Heart right ventricle (tissue), 16 donors: ENCODE data around the gene KSR2. TPM values are rescaled to one million over a fixed set of nuclear protein-coding genes. Genes with fewer than 3 reads are reported as not detected.
"Not testable (repeated sequence)": the region's sequence is repeated elsewhere in the genome, so short reads cannot be mapped to it uniquely, and the experiment has no call there.

Experiments
- ATAC-seq, 8 donors: fragments of 200-7000 bp; cut with Tn5 transposase; one replicate each; pipeline ENCODE4 v1.9.1; 2020; ENCODE audit warnings: mild to moderate bottlenecking in 8 of 8, moderate library complexity in 8 of 8, moderate number of reproducible peaks in 1 of 8
- DNase-seq, 2 donors: peaks; one replicate each; pipeline ENCODE4 v3.0.0-alpha.2; 2020
- H3K27ac ChIP-seq, 10 donors: fragments of 200-600 bp; sonication (generic) in 2 of 10; one replicate each; pipeline versions ENCODE4 v1.5.0 to v1.8.0; 2020 to 2022; ENCODE audit warnings: mild to moderate bottlenecking in 3 of 10
- H3K27me3 ChIP-seq, 7 donors: fragments of 200-600 bp; one replicate each; pipeline ENCODE4 v1.8.0; 2021 to 2022; ENCODE audit warnings: mild to moderate bottlenecking in 2 of 7
- H3K36me3 ChIP-seq, 9 donors: fragments of 200-600 bp; sonication (generic) in 1 of 9; one replicate each; pipeline versions ENCODE4 v1.5.0 to v1.8.0; 2020 to 2022; ENCODE audit warnings: mild to moderate bottlenecking in 2 of 9
- H3K4me1 ChIP-seq, 9 donors: fragments of 200-600 bp; sonication (generic) in 1 of 9; one replicate each; pipeline versions ENCODE4 v1.5.0 to v1.8.0; 2020 to 2022; ENCODE audit warnings: mild to moderate bottlenecking in 4 of 9
- H3K4me3 ChIP-seq, 10 donors: fragments of 200-600 bp; sonication (generic) in 2 of 10; one replicate each; pipeline versions ENCODE4 v1.5.0 to v1.8.0; 2020 to 2022; ENCODE audit warnings: mild to moderate bottlenecking in 7 of 10, moderate library complexity in 2 of 10
- H3K9me3 ChIP-seq, 11 donors: fragments of 200-600 bp in 10 of 11; sonication (generic) in 2 of 11; one replicate each; pipeline versions ENCODE4 v1.5.0 to v1.8.0; 2013 to 2022; ENCODE audit warnings: mild to moderate bottlenecking in 2 of 11, control low read depth in 1 of 11, moderate library complexity in 1 of 11
- WGBS, 2 donors: extraction: QIAGEN DNeasy Blood & Tissue Kit; methylation state at CpG; one replicate each; pipeline ENCODE4 v1.1.7; 2013; ENCODE audit warnings: inconsistent platforms in 1 of 2; 5-methylcytosine and 5-hydroxymethylcytosine counted together
- intact Hi-C, 10 donors: fragments of 100-400 bp; cut with DNase I; formaldehyde crosslinking; loops; one replicate each; pipeline versions ENCODE4 v1.11.1 to v1.14.2; 2022
- polyA plus RNA-seq, 2 donors: library from polyadenylated mRNA; stranded (reverse); fragments of 200-250 nt; gene quantifications; one replicate each; pipeline ENCODE4 v1.2.3, GENCODE V29; 2013
- total RNA-seq, 10 donors: library from RNA; stranded (reverse); fragmentation: NEBNext Ultra II Directional in 3 of 10; extraction: Animal tissue kit (Norgen Biotek cat#: 25700) in 3 of 10; gene quantifications; one replicate each; pipeline versions ENCODE4 v1.2.1 to v1.2.4, GENCODE V29; 2021 to 2023
- TF ChIP-seq, protein P1 (sequence below), 9 donors: fragments of 200-600 bp; sonication (generic) in 2 of 9; IDR thresholded peaks; one replicate each; pipeline versions ENCODE4 v1.5.0 to v1.8.0; 2021 to 2022; ENCODE audit warnings: antibody characterized with exemption in 9 of 9, mild to moderate bottlenecking in 5 of 9, moderate library complexity in 1 of 9
- donor health status: Arrhythmogenic right ventricular cardiomyopathy.
- donor health status: ischemic (EF 13 %, LVEDD 7.1; RV severe dilation, severe dysfunction).
- donor health status: healthy with polysubstance abuse.
- donor health status: DM: no; HTN: yes; CAD: no.
- donor health status: DM: no; HTN: no; CAD: no.
- donor health status: ischemic (EF 25% LVEDD 6.9; RV normal size, moderate dysfunction).
- donor health status: ischemic (EF 25% LVEDD 5.7; RV mildly dilated, moderate dysfunction).
- donor health status: healthy.
- donor health status: DM: yes; HTN: yes; CAD: no.
- donor health status: Ischemic cardiomyopathy.
- donor health status: ischemic (EF 35%, LVEDD 5.7; RV mildly dilated, moderate dysfunction).
- donor health status: nonischemic (EF 11% LVEDD 7.7; RV severe dilation, severe dysfunction).
- donor health status: DM: yes; HTN: yes; CAD: no.
- donor health status: PGD.
- donor health status: ischemic (EF 29% LVEDD 5.4; RV normal size, mild dysfunction).
- donor health status: nonischemic (EF 23%, LVEDD 6.1; RV moderate dilation, normal function).

KSR2 gene
- total and polyA plus RNA-seq, 12 donors: 0.02 TPM; not detected in 9

DNA sequence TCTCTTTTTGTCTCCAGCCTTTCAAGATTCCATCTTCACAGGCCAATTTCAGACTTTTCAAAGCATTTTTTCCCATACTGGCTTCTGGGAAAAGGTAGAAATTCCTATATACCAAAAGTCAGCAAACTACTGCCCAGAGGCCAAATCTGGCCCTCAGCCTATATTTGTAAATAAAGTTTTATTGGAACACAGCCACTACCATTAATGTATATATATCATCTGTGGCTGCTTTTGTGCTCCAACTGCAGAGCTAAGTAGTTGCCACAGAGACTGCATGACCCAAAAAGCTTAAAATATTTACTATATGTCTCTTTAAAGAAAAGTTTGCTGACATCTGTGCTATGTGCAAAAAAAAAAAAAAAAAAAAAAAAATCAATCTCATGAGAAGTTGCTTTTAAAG lies 76.3 kb downstream of the KSR2 start:
- Histone ChIP-seq H3K4me3 (no peak overlapping the region), H3K4me1 (no peaks in the 10 kb centered on the region), H3K9me3 (peaks cover 0 to 5% (median 0%) of the 10 kb centered on the region in 11 donors), H3K36me3 (no peaks in the 10 kb centered on the region), H3K27me3 (peaks cover 0 to 5% (median 0%) of the 10 kb centered on the region in 7 donors), H3K27ac (no peak overlapping the region)
- intact Hi-C loops: no loop called here
- ATAC-seq (no peak), DNase-seq (no peak)
- TF ChIP-seq, protein P1, sequence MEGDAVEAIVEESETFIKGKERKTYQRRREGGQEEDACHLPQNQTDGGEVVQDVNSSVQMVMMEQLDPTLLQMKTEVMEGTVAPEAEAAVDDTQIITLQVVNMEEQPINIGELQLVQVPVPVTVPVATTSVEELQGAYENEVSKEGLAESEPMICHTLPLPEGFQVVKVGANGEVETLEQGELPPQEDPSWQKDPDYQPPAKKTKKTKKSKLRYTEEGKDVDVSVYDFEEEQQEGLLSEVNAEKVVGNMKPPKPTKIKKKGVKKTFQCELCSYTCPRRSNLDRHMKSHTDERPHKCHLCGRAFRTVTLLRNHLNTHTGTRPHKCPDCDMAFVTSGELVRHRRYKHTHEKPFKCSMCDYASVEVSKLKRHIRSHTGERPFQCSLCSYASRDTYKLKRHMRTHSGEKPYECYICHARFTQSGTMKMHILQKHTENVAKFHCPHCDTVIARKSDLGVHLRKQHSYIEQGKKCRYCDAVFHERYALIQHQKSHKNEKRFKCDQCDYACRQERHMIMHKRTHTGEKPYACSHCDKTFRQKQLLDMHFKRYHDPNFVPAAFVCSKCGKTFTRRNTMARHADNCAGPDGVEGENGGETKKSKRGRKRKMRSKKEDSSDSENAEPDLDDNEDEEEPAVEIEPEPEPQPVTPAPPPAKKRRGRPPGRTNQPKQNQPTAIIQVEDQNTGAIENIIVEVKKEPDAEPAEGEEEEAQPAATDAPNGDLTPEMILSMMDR (IDR thresholded peaks at IDR 0.05): no peak

DNA sequence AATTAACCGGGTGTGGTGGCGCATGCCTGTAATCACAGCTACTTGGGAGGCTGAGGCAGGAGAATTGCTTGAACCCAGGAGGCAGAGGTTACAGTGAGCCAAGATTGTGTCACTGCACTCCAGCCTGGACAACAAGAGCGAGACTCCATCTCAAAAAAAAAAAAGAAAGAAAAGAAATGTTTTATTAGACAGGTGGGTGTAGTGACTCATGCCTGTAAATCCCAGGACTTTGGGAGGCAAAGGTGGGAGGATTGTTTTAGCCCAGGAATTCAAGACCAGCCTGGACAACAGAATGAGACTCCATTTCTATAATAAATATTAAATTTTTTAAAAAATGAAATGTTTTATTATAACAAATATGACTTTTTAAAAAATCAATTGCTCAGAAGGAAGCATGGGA lies 77.5 kb downstream of the KSR2 start:
- H3K9me3 ChIP-seq, H3K36me3 ChIP-seq, ATAC-seq, H3K27me3 ChIP-seq, H3K27ac ChIP-seq, H3K4me1 ChIP-seq, intact Hi-C loops, H3K4me3 ChIP-seq, DNase-seq: not testable (repeated sequence)
- WGBS, 2 donors: 84 to 87% methylated on average over 3 of the region's 3 CpGs

DNA sequence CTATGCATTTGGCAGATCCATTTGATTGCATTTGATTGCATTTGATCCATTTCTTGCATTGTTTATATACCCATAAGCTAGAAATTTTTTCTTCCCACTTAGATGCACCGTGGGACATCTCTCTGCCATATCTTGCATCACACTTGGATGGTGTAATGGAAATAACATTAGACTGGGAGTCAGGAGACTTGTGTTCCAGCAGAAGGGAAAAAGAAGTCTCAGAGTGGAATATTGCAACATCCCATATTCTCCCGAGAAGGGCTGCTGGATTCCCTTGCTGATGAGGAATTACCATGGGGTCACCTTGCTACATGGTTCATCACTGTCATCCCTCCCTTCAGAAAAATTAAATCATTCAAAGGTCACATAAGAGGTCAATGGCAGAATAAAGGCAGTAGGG lies 78.1 kb downstream of the KSR2 start:
- H3K4me1 ChIP-seq: no peaks in the 10 kb centered on the region
- ATAC-seq (peak in 1 of 8 donors; percentile 69), DNase-seq (no peak)
- WGBS, 2 donors: 74 to 75% methylated on average over 2 of the region's 2 CpGs
- no peak overlapping the region for H3K4me3 ChIP-seq
- H3K27ac ChIP-seq: no peak overlapping the region
- H3K27me3 ChIP-seq: peaks cover 0 to 3% (median 0%) of the 10 kb centered on the region in 7 donors
- H3K9me3 ChIP-seq: no peaks in the 10 kb centered on the region
- intact Hi-C loops: no loop called here
- TF ChIP-seq, protein P1 (IDR thresholded peaks at IDR 0.05): no peak
- no peaks in the 10 kb centered on the region for H3K36me3 ChIP-seq

DNA sequence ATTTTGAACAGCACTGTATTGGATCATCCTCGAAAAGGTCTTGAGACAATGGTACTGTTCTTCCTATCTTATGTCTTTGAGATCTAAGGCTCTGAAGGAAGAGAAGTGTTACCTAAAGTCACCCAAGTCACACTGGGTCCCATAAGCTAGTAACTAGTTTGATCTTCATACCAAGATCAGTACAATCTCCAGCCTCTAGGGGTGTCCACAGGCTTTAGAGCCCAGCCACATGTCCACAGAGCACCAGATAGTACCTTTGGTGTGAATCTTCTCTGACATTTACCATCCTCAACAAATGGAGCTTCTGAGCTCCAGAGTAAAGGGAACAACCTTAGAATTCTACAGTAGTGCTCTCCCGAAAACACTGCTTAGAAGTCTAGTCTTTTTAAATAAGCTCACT lies 78.7 kb downstream of the KSR2 start:
- DNase-seq: no peak
- H3K27ac ChIP-seq: no peak overlapping the region
- H3K4me1 ChIP-seq: no peaks in the 10 kb centered on the region
- intact Hi-C loops: no loop called here
- WGBS, 2 donors: 84 to 97% methylated on average over 2 of the region's 2 CpGs
- no peak overlapping the region for H3K4me3 ChIP-seq
- no peak for ATAC-seq
- TF ChIP-seq, protein P1 (IDR thresholded peaks at IDR 0.05): no peak
- H3K27me3 ChIP-seq: peaks cover 0 to 5% (median 0%) of the 10 kb centered on the region in 7 donors
- H3K36me3 ChIP-seq: no peaks in the 10 kb centered on the region
- H3K9me3 ChIP-seq: no peaks in the 10 kb centered on the region

DNA sequence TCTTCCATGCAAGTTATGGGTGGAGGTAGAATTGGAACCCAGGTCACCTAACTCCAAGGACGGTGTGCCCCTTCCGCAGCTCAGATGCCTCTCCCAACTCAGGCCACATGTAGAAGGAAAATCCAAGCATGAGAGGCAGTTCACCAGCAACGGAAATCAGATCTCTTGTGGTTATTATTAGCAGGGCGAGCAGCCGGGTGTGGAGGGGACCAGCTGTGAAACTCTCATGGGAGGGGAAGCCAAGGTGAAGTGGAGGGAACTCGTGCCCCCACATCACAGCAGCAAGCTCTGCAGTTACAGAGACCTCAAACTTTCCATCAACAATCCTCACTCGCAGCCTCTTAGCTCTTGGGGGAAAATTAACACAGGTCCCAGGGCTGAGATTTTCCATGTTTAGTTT lies 79.7 kb downstream of the KSR2 start:
- Histone ChIP-seq H3K4me1 (no peaks in the 10 kb centered on the region), H3K4me3 (no peak overlapping the region), H3K9me3 (no peaks in the 10 kb centered on the region), H3K27ac (no peak overlapping the region), H3K27me3 (peaks cover 0 to 14% (median under 1%) of the 10 kb centered on the region in 7 donors), H3K36me3 (no peaks in the 10 kb centered on the region)
- DNase-seq: no peak
- WGBS, 2 donors: 59 to 62% methylated on average over 7 of the region's 7 CpGs
- intact Hi-C loops: no loop called here
- ATAC-seq: no peak
- TF ChIP-seq, protein P1 (IDR thresholded peaks at IDR 0.05): no peak
